Activated CD8-positive, alpha-beta T cell treated with anti-CD3 and anti-CD28 coated beads for 36 hours (primary cell): Measurements from ENCODE around the gene LAMC1. TPM values are rescaled to one million over a fixed set of nuclear protein-coding genes. Genes with fewer than 3 reads are reported as not detected.

Experiments used
- ATAC-seq: fragments of 200-7000 bp; cut with Tn5 transposase; one replicate; pipeline ENCODE4 v1.10.0; 2021; ENCODE audit warnings: mild to moderate bottlenecking, moderate library complexity
- CTCF ChIA-PET: fragments of 350-600 bp; sonication (Branson Sonifier 250); formaldehyde crosslinking; loops from one replicate; lab custom pipeline; 2021; ENCODE audit warnings: antibody characterized with exemption; lab: Charles Lee
- POLR2A ChIA-PET: fragments of 350-600 bp; sonication (Branson Sonifier 250); formaldehyde crosslinking; loops from one replicate; lab custom pipeline; 2021; ENCODE audit warnings: antibody characterized with exemption; lab: Charles Lee
- DNase-seq: peaks from one replicate; pipeline ENCODE4 v3.0.0-alpha.2; 2020
- H3K27ac Mint-ChIP-seq: one replicate; pipeline ENCODE4 v1.8.0; 2021; ENCODE audit warnings: mild to moderate bottlenecking, mixed read lengths
- H3K27me3 Mint-ChIP-seq: one replicate; pipeline ENCODE4 v1.8.0; 2021; ENCODE audit warnings: mixed read lengths
- H3K36me3 Mint-ChIP-seq: one replicate; pipeline ENCODE4 v1.8.0; 2021; ENCODE audit warnings: low read depth, mixed read lengths
- H3K4me1 Mint-ChIP-seq: one replicate; pipeline ENCODE4 v1.8.0; 2021; ENCODE audit warnings: low read depth, mixed read lengths
- H3K4me3 Mint-ChIP-seq: one replicate; pipeline ENCODE4 v1.8.0; 2021; ENCODE audit warnings: mild to moderate bottlenecking, moderate library complexity, mixed read lengths
- H3K9me3 Mint-ChIP-seq: one replicate; pipeline ENCODE4 v1.8.0; 2021; ENCODE audit warnings: mixed read lengths
- CTCF ChIP-seq: fragments of 200-600 bp; IDR thresholded peaks from one replicate; pipeline ENCODE4 v1.8.0; 2022; ENCODE audit warnings: antibody characterized with exemption, mild to moderate bottlenecking
- intact Hi-C: fragments of 100-400 bp; cut with micrococcal nuclease; formaldehyde crosslinking; loops from one replicate; pipeline ENCODE4 v1.10.0; 2022
- total RNA-seq, 2 experiments: library from RNA; stranded (reverse); gene quantifications; one replicate each; pipeline ENCODE4 v1.2.3, GENCODE V29; 2021

The LAMC1 gene
- total RNA-seq, 2 experiments from 2014 or later: 0.22 to 0.23 TPM

- ChIA-PET CTCF (no interaction called here), POLR2A (no interaction called here)
- no peak overlapping the region for H3K4me3 Mint-ChIP-seq
- no peaks in the 10 kb centered on the region for H3K9me3 Mint-ChIP-seq
- H3K27ac Mint-ChIP-seq: no peak overlapping the region
- intact Hi-C loops: no loop called here
- H3K4me1 Mint-ChIP-seq: no peaks in the 10 kb centered on the region
- DNase-seq (no peak), ATAC-seq (no peak)
- H3K27me3 Mint-ChIP-seq: peaks cover 8% of the 10 kb centered on the region
- no peaks in the 10 kb centered on the region for H3K36me3 Mint-ChIP-seq
- TF ChIP-seq CTCF: no peak
Observed at GRCh38 chr1:183155939-183156338, 132.7 kb downstream of the LAMC1 start.

- H3K4me3 Mint-ChIP-seq: no peak overlapping the region
- ChIA-PET CTCF (no interaction called here), POLR2A (no interaction called here)
- ATAC-seq: no peak
- no peak for TF ChIP-seq CTCF
- no peaks in the 10 kb centered on the region for H3K9me3 Mint-ChIP-seq
- intact Hi-C loops: no loop called here
- H3K36me3 Mint-ChIP-seq: no peaks in the 10 kb centered on the region
- no peak overlapping the region for H3K27ac Mint-ChIP-seq
- no peak for DNase-seq
- no peaks in the 10 kb centered on the region for H3K4me1 Mint-ChIP-seq
- H3K27me3 Mint-ChIP-seq: peaks cover 6% of the 10 kb centered on the region
Observed at GRCh38 chr1:183159960-183160359, 136.7 kb downstream of the LAMC1 start.

- H3K9me3 Mint-ChIP-seq: no peaks in the 10 kb centered on the region
Observed at GRCh38 chr1:183161391-183161790, 138.2 kb downstream of the LAMC1 start.

GRCh38 chr1:183163316-183163715 lies 140.1 kb downstream of the LAMC1 start:
- Mint-ChIP-seq H3K4me3 (no peak overlapping the region), H3K4me1 (no peaks in the 10 kb centered on the region), H3K27me3 (peaks cover 3% of the 10 kb centered on the region), H3K27ac (no peak overlapping the region), H3K9me3 (no peaks in the 10 kb centered on the region), H3K36me3 (no peaks in the 10 kb centered on the region)
- ATAC-seq (no peak), DNase-seq (no peak)
- ChIA-PET POLR2A (no interaction called here), CTCF (no interaction called here)
- TF ChIP-seq CTCF: no peak
- intact Hi-C loops: no loop called here

More at GRCh38 chr1:183161391-183161790, 138.2 kb downstream of the LAMC1 start:
- TF ChIP-seq CTCF: no peak
- CTCF ChIA-PET: no interaction called here
- Mint-ChIP-seq H3K27ac (no peak overlapping the region), H3K36me3 (no peaks in the 10 kb centered on the region), H3K4me3 (no peak overlapping the region), H3K27me3 (peaks cover 4% of the 10 kb centered on the region), H3K4me1 (no peaks in the 10 kb centered on the region)
- intact Hi-C loops: no loop called here
- ATAC-seq (no peak), DNase-seq (no peak)
- POLR2A ChIA-PET: no interaction called here

- DNase-seq (no peak), ATAC-seq (no peak)
- Mint-ChIP-seq H3K4me3 (no peak overlapping the region), H3K27me3 (no peaks in the 10 kb centered on the region), H3K9me3 (no peaks in the 10 kb centered on the region), H3K4me1 (no peaks in the 10 kb centered on the region), H3K27ac (no peak overlapping the region), H3K36me3 (no peaks in the 10 kb centered on the region)
- no peak for TF ChIP-seq CTCF
- CTCF ChIA-PET: no interaction called here
- intact Hi-C loops: no loop called here
- POLR2A ChIA-PET: no interaction called here
Observed at GRCh38 chr1:183164340-183164739, 141.1 kb downstream of the LAMC1 start.
